Mammary epithelial cell (primary cell): ENCODE measurements around the gene CHL1.

ENCODE experiments used
- CTCF ChIP-seq, 2 donors: IDR thresholded peaks in 1 of 2; conservative IDR thresholded peaks in 1 of 2; 2 replicates each; pipeline ENCODE4 v1.5.1; 2011 to 2012; ENCODE audit warnings: inconsistent platforms in 2 of 2, low read length in 2 of 2, mild to moderate bottlenecking in 2 of 2, control low read depth in 1 of 2, low read depth in 1 of 2; ENCODE audit not compliant: insufficient read depth in 1 of 2; ENCODE audit errors: extremely low read depth in 1 of 2
- EZH2 ChIP-seq: IDR thresholded peaks from 2 replicates; pipeline ENCODE4 v1.6.1; 2012; ENCODE audit warnings: low read length, inconsistent platforms, borderline replicate concordance

- TF ChIP-seq CTCF (conservative IDR thresholded peaks at IDR 0.05 in 1 of 2, IDR thresholded peaks at IDR 0.05 in 1 of 2; ENCODE audit: extremely low read depth in 1 of 2, insufficient read depth in 1 of 2, low read depth in 1 of 2, low read length in 2 of 2), result no peak
- no peak for TF ChIP-seq EZH2
Observed at GRCh38 chr3:217099-217813, 20.7 kb downstream of the CHL1 start.
